Right lobe of liver (tissue), 6 donors: Measurements from ENCODE around the gene LIM2. TPM values are rescaled to one million over a fixed set of nuclear protein-coding genes. Genes with fewer than 3 reads are reported as not detected.

ENCODE experiments used
- ATAC-seq, 4 donors: fragments of 200-7000 bp; cut with Tn5 transposase; one replicate each; pipeline ENCODE4 v1.9.1; 2020; ENCODE audit warnings: mild to moderate bottlenecking in 4 of 4, moderate library complexity in 4 of 4
- DNase-seq, 3 donors: peaks; one replicate each; pipeline ENCODE4 v3.0.0-alpha.2; 2020
- H3K27ac ChIP-seq, 3 donors: fragments of 200-600 bp; one replicate each; pipeline ENCODE4 v1.8.0; 2022
- H3K27me3 ChIP-seq, 2 donors: fragments of 200-600 bp; one replicate each; pipeline ENCODE4 v1.8.0; 2022
- H3K36me3 ChIP-seq, 4 donors: fragments of 200-600 bp; sonication (generic) in 1 of 4; one replicate each; pipeline versions ENCODE4 v1.5.1 to v1.8.0; 2017 to 2022; ENCODE audit warnings: control low read depth in 1 of 4
- H3K4me1 ChIP-seq, 4 donors: fragments of 200-600 bp; sonication (generic) in 1 of 4; one replicate each; pipeline versions ENCODE4 v1.5.1 to v1.8.0; 2017 to 2022; ENCODE audit warnings: control low read depth in 1 of 4
- H3K4me3 ChIP-seq, 3 donors: fragments of 200-600 bp; one replicate each; pipeline ENCODE4 v1.8.0; 2022
- H3K9me3 ChIP-seq, 4 donors: fragments of 200-600 bp; sonication (generic) in 1 of 4; one replicate each; pipeline versions ENCODE4 v1.5.1 to v1.8.0; 2017 to 2022; ENCODE audit warnings: control low read depth in 1 of 4
- POLR2A ChIP-seq: fragments of 450-650 bp; IDR thresholded peaks from one replicate; pipeline ENCODE4 v1.6.1; 2017; ENCODE audit warnings: antibody characterized with exemption, mild to moderate bottlenecking
- WGBS: methylation state at CpG from one replicate; pipeline ENCODE4 v1.1.6; 2018; ENCODE audit warnings: low coverage, low lambda C conversion rate; ENCODE audit not compliant: insufficient coverage; ENCODE audit errors: missing lambda C conversion rate; 5-methylcytosine and 5-hydroxymethylcytosine counted together
- intact Hi-C, 2 donors: fragments of 100-400 bp; cut with DNase I; formaldehyde crosslinking; loops; one replicate each; pipeline versions ENCODE4 v1.11.2 to v1.14.1; 2022
- total RNA-seq, 6 experiments: library from RNA; depleted of rRNA in 2 of 6; stranded (reverse); fragments of >200 nt in 2 of 6; fragmentation: NEBNext Ultra II Directional in 3 of 6; extraction: Animal tissue kit (Norgen Biotek cat#: 25700) in 3 of 6; gene quantifications; one replicate each; pipeline versions ENCODE4 v1.1.0 to v1.2.4, GENCODE V29; 2016 to 2023
- TF ChIP-seq, protein P1 (sequence below), 4 donors: fragments of 200-600 bp in 3 of 4; fragments of 450-650 bp in 1 of 4; IDR thresholded peaks; one replicate each; pipeline versions ENCODE4 v1.5.1 to v1.8.0; 2016 to 2022; ENCODE audit warnings: antibody characterized with exemption in 4 of 4, mild to moderate bottlenecking in 2 of 4
- donor health status: DM: no; HTN: yes; CAD: no.
- donor health status: DM: no; HTN: no; CAD: no.
- donor health status: DM: no; HTN: no; CAD: no.
- donor health status: DM: no; HTN: yes; CAD: no.
- donor health status: DM: no; HTN: yes; CAD: no.

The LIM2 gene
- total RNA-seq, 6 experiments from 2014 or later = not detected

- Histone ChIP-seq H3K4me1 (peaks cover 0 to 3% (median 0%) of the 10 kb centered on the region in 4 donors), H3K9me3 (no peaks in the 10 kb centered on the region), H3K4me3 (no peak overlapping the region), H3K27ac (no peak overlapping the region), H3K27me3 (no peaks in the 10 kb centered on the region), H3K36me3 (no peaks in the 10 kb centered on the region)
- DNase-seq (no peak), ATAC-seq (no peak)
- 91% methylated on average over 1 of the region's 1 CpG for WGBS
- intact Hi-C loops = no loop called here
- TF ChIP-seq, protein P1, sequence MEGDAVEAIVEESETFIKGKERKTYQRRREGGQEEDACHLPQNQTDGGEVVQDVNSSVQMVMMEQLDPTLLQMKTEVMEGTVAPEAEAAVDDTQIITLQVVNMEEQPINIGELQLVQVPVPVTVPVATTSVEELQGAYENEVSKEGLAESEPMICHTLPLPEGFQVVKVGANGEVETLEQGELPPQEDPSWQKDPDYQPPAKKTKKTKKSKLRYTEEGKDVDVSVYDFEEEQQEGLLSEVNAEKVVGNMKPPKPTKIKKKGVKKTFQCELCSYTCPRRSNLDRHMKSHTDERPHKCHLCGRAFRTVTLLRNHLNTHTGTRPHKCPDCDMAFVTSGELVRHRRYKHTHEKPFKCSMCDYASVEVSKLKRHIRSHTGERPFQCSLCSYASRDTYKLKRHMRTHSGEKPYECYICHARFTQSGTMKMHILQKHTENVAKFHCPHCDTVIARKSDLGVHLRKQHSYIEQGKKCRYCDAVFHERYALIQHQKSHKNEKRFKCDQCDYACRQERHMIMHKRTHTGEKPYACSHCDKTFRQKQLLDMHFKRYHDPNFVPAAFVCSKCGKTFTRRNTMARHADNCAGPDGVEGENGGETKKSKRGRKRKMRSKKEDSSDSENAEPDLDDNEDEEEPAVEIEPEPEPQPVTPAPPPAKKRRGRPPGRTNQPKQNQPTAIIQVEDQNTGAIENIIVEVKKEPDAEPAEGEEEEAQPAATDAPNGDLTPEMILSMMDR (IDR thresholded peaks at IDR 0.05) = no peak
- TF ChIP-seq POLR2A = no peak
Observed at GRCh38 chr19:51392701-51393100, 4.9 kb upstream of the LIM2 start.

- ATAC-seq = no peak
- TF ChIP-seq, protein P1 (IDR thresholded peaks at IDR 0.05) = no peak
- no peak for DNase-seq
- 62% methylated on average over 8 of the region's 8 CpGs for WGBS
- Histone ChIP-seq H3K4me1 (peaks cover 0 to 3% (median 0%) of the 10 kb centered on the region in 4 donors), H3K27me3 (no peaks in the 10 kb centered on the region), H3K4me3 (no peak overlapping the region), H3K36me3 (no peaks in the 10 kb centered on the region), H3K27ac (no peak overlapping the region), H3K9me3 (no peaks in the 10 kb centered on the region)
- intact Hi-C loops = no loop called here
Observed at GRCh38 chr19:51391073-51391611, 3.4 kb upstream of the LIM2 start.

- TF ChIP-seq POLR2A = no peak
- TF ChIP-seq, protein P1 (IDR thresholded peaks at IDR 0.05) = no peak
- no peaks in the 10 kb centered on the region for H3K9me3 ChIP-seq
- no peaks in the 10 kb centered on the region for H3K27me3 ChIP-seq
- H3K4me3 ChIP-seq = no peak overlapping the region
- 71% methylated on average over 3 of the region's 14 CpGs for WGBS
- DNase-seq (no peak), ATAC-seq (peak in 1 of 4 donors; percentile 27)
- intact Hi-C loops = no loop called here
- H3K36me3 ChIP-seq = no peaks in the 10 kb centered on the region
- no peak overlapping the region for H3K27ac ChIP-seq
- no peaks in the 10 kb centered on the region for H3K4me1 ChIP-seq
Observed at GRCh38 chr19:51389143-51389542, 1.4 kb upstream of the LIM2 start.

- H3K36me3 ChIP-seq = no peaks in the 10 kb centered on the region
- H3K27me3 ChIP-seq = no peaks in the 10 kb centered on the region
- WGBS = 68% methylated on average over 5 of the region's 14 CpGs
- H3K4me3 ChIP-seq = no peak overlapping the region
- H3K27ac ChIP-seq = no peak overlapping the region
- no peaks in the 10 kb centered on the region for H3K4me1 ChIP-seq
- no peaks in the 10 kb centered on the region for H3K9me3 ChIP-seq
- intact Hi-C loops = no loop called here
- TF ChIP-seq, protein P1 (IDR thresholded peaks at IDR 0.05) = no peak
- no peak for TF ChIP-seq POLR2A
- ATAC-seq (peak in 1 of 4 donors; percentile 8), DNase-seq (no peak)
Observed at GRCh38 chr19:51386882-51387520, 773 bp downstream of the LIM2 start.
